Activated CD8-positive, alpha-beta T cell treated with anti-CD3 and anti-CD28 coated beads for 36 hours (primary cell): ENCODE data around the gene DUSP1. TPM values are rescaled to one million over a fixed set of nuclear protein-coding genes. Genes with fewer than 3 reads are reported as not detected.
A peak's percentile ranks its signal among the peaks of the same experiment; 100 is the strongest.

Experiments used
- ATAC-seq: fragments of 200-7000 bp; cut with Tn5 transposase; one replicate; pipeline ENCODE4 v1.10.0; 2021; ENCODE audit warnings: mild to moderate bottlenecking, moderate library complexity
- CTCF ChIA-PET: fragments of 350-600 bp; sonication (Branson Sonifier 250); formaldehyde crosslinking; loops from one replicate; lab custom pipeline; 2021; ENCODE audit warnings: antibody characterized with exemption; lab: Charles Lee
- POLR2A ChIA-PET: fragments of 350-600 bp; sonication (Branson Sonifier 250); formaldehyde crosslinking; loops from one replicate; lab custom pipeline; 2021; ENCODE audit warnings: antibody characterized with exemption; lab: Charles Lee
- DNase-seq: peaks from one replicate; pipeline ENCODE4 v3.0.0-alpha.2; 2020
- H3K27ac Mint-ChIP-seq: one replicate; pipeline ENCODE4 v1.8.0; 2021; ENCODE audit warnings: mild to moderate bottlenecking, mixed read lengths
- H3K27me3 Mint-ChIP-seq: one replicate; pipeline ENCODE4 v1.8.0; 2021; ENCODE audit warnings: mixed read lengths
- H3K36me3 Mint-ChIP-seq: one replicate; pipeline ENCODE4 v1.8.0; 2021; ENCODE audit warnings: low read depth, mixed read lengths
- H3K4me1 Mint-ChIP-seq: one replicate; pipeline ENCODE4 v1.8.0; 2021; ENCODE audit warnings: low read depth, mixed read lengths
- H3K4me3 Mint-ChIP-seq: one replicate; pipeline ENCODE4 v1.8.0; 2021; ENCODE audit warnings: mild to moderate bottlenecking, moderate library complexity, mixed read lengths
- H3K9me3 Mint-ChIP-seq: one replicate; pipeline ENCODE4 v1.8.0; 2021; ENCODE audit warnings: mixed read lengths
- CTCF ChIP-seq: fragments of 200-600 bp; IDR thresholded peaks from one replicate; pipeline ENCODE4 v1.8.0; 2022; ENCODE audit warnings: antibody characterized with exemption, mild to moderate bottlenecking
- intact Hi-C: fragments of 100-400 bp; cut with micrococcal nuclease; formaldehyde crosslinking; loops from one replicate; pipeline ENCODE4 v1.10.0; 2022
- total RNA-seq, 2 experiments: library from RNA; stranded (reverse); gene quantifications; one replicate each; pipeline ENCODE4 v1.2.3, GENCODE V29; 2021

DUSP1 gene
- total RNA-seq, 2 experiments from 2014 or later, result 16.6 to 17.9 TPM

- ATAC-seq (no peak), DNase-seq (no peak)
- Mint-ChIP-seq H3K9me3 (peaks cover 2% of the 10 kb centered on the region), H3K27ac (peak overlapping the region; percentile 95), H3K36me3 (no peaks in the 10 kb centered on the region), H3K4me3 (peak overlapping the region; percentile 46), H3K4me1 (peaks cover 16% of the 10 kb centered on the region), H3K27me3 (no peaks in the 10 kb centered on the region)
- POLR2A ChIA-PET, result interaction anchor here (1.0 to 1.5 kb wide), 6 partner anchors 10 to 36 kb away, joined by 3 to 10 read pairs (median 4); partner anchors contain the start of gene DUSP1
- intact Hi-C loops, result loop anchor here (5.0 kb wide), 1 partner anchor 36 kb away; the partner anchor contains the start of gene DUSP1
- no peak for TF ChIP-seq CTCF
- CTCF ChIA-PET, result interaction anchor here (1.0 to 1.8 kb wide), 6 partner anchors 30 to 93 kb away, joined by 3 to 6 read pairs (median 5); partner anchors contain the start of gene DUSP1
Observed at GRCh38 chr5:172807766-172808311, 36.8 kb upstream of the DUSP1 start.

GRCh38 chr5:172806897-172807672 is 36.1 kb upstream of the DUSP1 start:
- Mint-ChIP-seq H3K9me3 (peaks cover 2% of the 10 kb centered on the region), H3K27me3 (no peaks in the 10 kb centered on the region), H3K27ac (peak overlapping the region; percentile 95), H3K4me1 (peaks cover 16% of the 10 kb centered on the region), H3K4me3 (peak overlapping the region; percentile 46), H3K36me3 (no peaks in the 10 kb centered on the region)
- DNase-seq, result peak; percentile 98
- TF ChIP-seq CTCF, result no peak
- ATAC-seq, result peak; percentile 99
- POLR2A ChIA-PET, result interaction anchor here (1.0 to 1.5 kb wide), 6 partner anchors 9 to 35 kb away, joined by 3 to 10 read pairs (median 4); partner anchors contain the start of gene DUSP1
- CTCF ChIA-PET, result interaction anchor here (1.0 to 1.8 kb wide), 6 partner anchors 29 to 92 kb away, joined by 3 to 6 read pairs (median 5); partner anchors contain the start of gene DUSP1
- intact Hi-C loops, result loop anchor here (5.0 kb wide), 1 partner anchor 35 kb away; the partner anchor contains the start of gene DUSP1

- H3K4me3 Mint-ChIP-seq, result no peak overlapping the region
Observed at GRCh38 chr5:172805736-172806255, 34.8 kb upstream of the DUSP1 start.

GRCh38 chr5:172805018-172805683 is 34.2 kb upstream of the DUSP1 start:
- Mint-ChIP-seq H3K4me3 (no peak overlapping the region), H3K36me3 (no peaks in the 10 kb centered on the region), H3K27ac (no peak overlapping the region), H3K27me3 (no peaks in the 10 kb centered on the region), H3K4me1 (peaks cover 16% of the 10 kb centered on the region), H3K9me3 (peaks cover 2% of the 10 kb centered on the region)
- intact Hi-C loops, result loop anchor here (5.0 kb wide), 1 partner anchor 33 kb away; the partner anchor contains the start of gene DUSP1
- POLR2A ChIA-PET, result no interaction called here
- CTCF ChIA-PET, result no interaction called here
- no peak for TF ChIP-seq CTCF
- DNase-seq (no peak), ATAC-seq (no peak)

More at GRCh38 chr5:172805736-172806255, 34.8 kb upstream of the DUSP1 start:
- CTCF ChIA-PET, result interaction anchor here (1.1 kb wide), 1 partner anchor 128 kb away, joined by 3 read pairs; no protein-coding TSS in a partner anchor
- Mint-ChIP-seq H3K9me3 (peaks cover 2% of the 10 kb centered on the region), H3K27ac (peak overlapping the region; percentile 80), H3K27me3 (no peaks in the 10 kb centered on the region), H3K4me1 (peaks cover 16% of the 10 kb centered on the region), H3K36me3 (no peaks in the 10 kb centered on the region)
- POLR2A ChIA-PET, result no interaction called here
- DNase-seq (no peak), ATAC-seq (no peak)
- intact Hi-C loops, result loop anchor here (5.0 kb wide), 1 partner anchor 33 kb away; the partner anchor contains the start of gene DUSP1
- no peak for TF ChIP-seq CTCF
